ENCODE measurements around the gene UCHL3. TPM values are rescaled to one million over a fixed set of nuclear protein-coding genes. Genes with fewer than 3 reads are reported as not detected.

Gene UCHL3
- polyA plus RNA-seq, 1 donor (not counting 4 experiments of a cell fraction or from before 2014, with no cell fraction given), result 134 TPM

DNA sequence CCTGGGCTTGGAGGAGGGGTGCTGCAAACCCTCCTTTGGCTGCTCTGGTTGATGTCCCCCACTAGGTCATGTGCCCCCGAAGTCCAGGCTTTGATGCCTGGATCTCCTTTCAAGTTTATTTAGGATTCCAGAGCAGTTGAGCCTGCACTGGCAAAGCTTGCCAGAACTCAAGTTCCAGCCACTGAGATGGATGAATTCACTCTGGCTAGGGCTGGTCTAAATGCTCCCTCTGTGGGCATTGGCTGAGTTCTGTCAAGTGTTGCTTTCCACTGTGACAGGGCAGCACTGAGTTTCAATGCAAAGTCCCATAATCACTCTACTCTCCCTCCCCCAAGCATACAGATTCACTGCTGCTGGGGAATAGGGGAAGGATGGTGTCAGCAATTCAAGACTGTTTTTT, 68.7 kb downstream of the UCHL3 start:
- no peaks in the 10 kb centered on the region for H3K4me1 ChIP-seq (ENCODE audit: control insufficient read depth, extremely low read depth, insufficient read depth, low read length)
- H3K9me3 ChIP-seq (ENCODE audit: control insufficient read depth, low read depth, low read length), result no peaks in the 10 kb centered on the region
- no peak overlapping the region for H2AFZ ChIP-seq (ENCODE audit: control insufficient read depth, low read length)
- FAIRE-seq, result no peak
- no peak overlapping the region for H3K27ac ChIP-seq (ENCODE audit: control insufficient read depth, insufficient read depth, low read length)
- no peak overlapping the region for H3K9ac ChIP-seq (ENCODE audit: control insufficient read depth, extremely low read depth, insufficient read depth, low read length)
- DNase-seq (ENCODE audit: low read depth, low spot score), result no peak
- no peak overlapping the region for H3K4me2 ChIP-seq (ENCODE audit: control insufficient read depth, extremely low read depth, insufficient read depth, low read depth, low read length)
- no peak for TF ChIP-seq EZH2 (IDR thresholded peaks at IDR 0.05; ENCODE audit: low read length)
- TF ChIP-seq, protein P1, sequence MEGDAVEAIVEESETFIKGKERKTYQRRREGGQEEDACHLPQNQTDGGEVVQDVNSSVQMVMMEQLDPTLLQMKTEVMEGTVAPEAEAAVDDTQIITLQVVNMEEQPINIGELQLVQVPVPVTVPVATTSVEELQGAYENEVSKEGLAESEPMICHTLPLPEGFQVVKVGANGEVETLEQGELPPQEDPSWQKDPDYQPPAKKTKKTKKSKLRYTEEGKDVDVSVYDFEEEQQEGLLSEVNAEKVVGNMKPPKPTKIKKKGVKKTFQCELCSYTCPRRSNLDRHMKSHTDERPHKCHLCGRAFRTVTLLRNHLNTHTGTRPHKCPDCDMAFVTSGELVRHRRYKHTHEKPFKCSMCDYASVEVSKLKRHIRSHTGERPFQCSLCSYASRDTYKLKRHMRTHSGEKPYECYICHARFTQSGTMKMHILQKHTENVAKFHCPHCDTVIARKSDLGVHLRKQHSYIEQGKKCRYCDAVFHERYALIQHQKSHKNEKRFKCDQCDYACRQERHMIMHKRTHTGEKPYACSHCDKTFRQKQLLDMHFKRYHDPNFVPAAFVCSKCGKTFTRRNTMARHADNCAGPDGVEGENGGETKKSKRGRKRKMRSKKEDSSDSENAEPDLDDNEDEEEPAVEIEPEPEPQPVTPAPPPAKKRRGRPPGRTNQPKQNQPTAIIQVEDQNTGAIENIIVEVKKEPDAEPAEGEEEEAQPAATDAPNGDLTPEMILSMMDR (optimal IDR thresholded peaks at IDR 0.05 in 1 of 3, IDR thresholded peaks at IDR 0.05 in 1 of 3, conservative IDR thresholded peaks at IDR 0.05 in 1 of 3; ENCODE audit: extremely low read depth in 1 of 3, insufficient read depth in 2 of 3, low read length in 3 of 3), result no peak
- no peaks in the 10 kb centered on the region for H4K20me1 ChIP-seq (ENCODE audit: control insufficient read depth, extremely low read depth, insufficient read depth, low read length)
- dilution Hi-C loops (cut with MboI; ENCODE audit: extremely low pct_ligation_motif_present, low sequenced_read_pairs), result no loop called here
- no peaks in the 10 kb centered on the region for H3K9me1 ChIP-seq (ENCODE audit: control insufficient read depth, extremely low read depth, insufficient read depth, low read length)
- no peak overlapping the region for H3K4me3 ChIP-seq (ENCODE audit: control insufficient read depth in 2 of 3, extremely low read depth in 1 of 3, insufficient read depth in 2 of 3, low read depth in 1 of 3, low read length in 3 of 3)
- H3K36me3 ChIP-seq (ENCODE audit: control insufficient read depth in 2 of 2, extremely low read depth in 1 of 2, insufficient read depth in 2 of 2, low read length in 2 of 2), result no peaks in the 10 kb centered on the region
- no peaks in the 10 kb centered on the region for H3K79me2 ChIP-seq (ENCODE audit: control insufficient read depth, insufficient read depth, low read length)
- H3K27me3 ChIP-seq (ENCODE audit: control insufficient read depth, extremely low read depth, insufficient read depth, low read length), result no peaks in the 10 kb centered on the region

DNA sequence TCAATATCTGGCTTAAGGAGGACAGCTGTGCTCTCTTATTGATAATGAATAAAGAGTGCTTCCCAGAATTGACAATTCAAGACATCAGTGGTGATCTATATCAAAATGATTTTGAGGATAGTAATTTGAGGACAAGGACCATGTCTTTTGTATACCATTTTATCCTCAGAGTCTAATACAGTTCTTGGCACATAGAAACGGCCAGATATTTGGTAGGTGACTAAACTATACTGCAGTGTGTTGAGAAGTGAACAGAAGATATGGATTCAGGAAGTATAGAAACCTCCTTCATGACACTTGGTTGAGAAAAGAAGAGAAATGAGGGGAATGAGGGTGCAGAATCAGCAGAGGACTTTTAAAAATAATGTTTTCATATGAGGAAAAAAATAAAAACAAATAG, 70.4 kb downstream of the UCHL3 start:
- Histone ChIP-seq H3K9me1 (ENCODE audit: control insufficient read depth, extremely low read depth, insufficient read depth, low read length) (no peaks in the 10 kb centered on the region), H4K20me1 (ENCODE audit: control insufficient read depth, extremely low read depth, insufficient read depth, low read length) (no peaks in the 10 kb centered on the region), H3K79me2 (ENCODE audit: control insufficient read depth, insufficient read depth, low read length) (no peaks in the 10 kb centered on the region), H3K9ac (ENCODE audit: control insufficient read depth, extremely low read depth, insufficient read depth, low read length) (no peak overlapping the region), H3K9me3 (ENCODE audit: control insufficient read depth, low read depth, low read length) (no peaks in the 10 kb centered on the region), H3K27ac (ENCODE audit: control insufficient read depth, insufficient read depth, low read length) (no peak overlapping the region), H3K4me1 (ENCODE audit: control insufficient read depth, extremely low read depth, insufficient read depth, low read length) (no peaks in the 10 kb centered on the region), H3K27me3 (ENCODE audit: control insufficient read depth, extremely low read depth, insufficient read depth, low read length) (no peaks in the 10 kb centered on the region), H3K4me3 (ENCODE audit: control insufficient read depth in 2 of 3, extremely low read depth in 1 of 3, insufficient read depth in 2 of 3, low read depth in 1 of 3, low read length in 3 of 3) (no peak overlapping the region), H3K4me2 (ENCODE audit: control insufficient read depth, extremely low read depth, insufficient read depth, low read depth, low read length) (no peak overlapping the region), H3K36me3 (ENCODE audit: control insufficient read depth in 2 of 2, extremely low read depth in 1 of 2, insufficient read depth in 2 of 2, low read length in 2 of 2) (no peaks in the 10 kb centered on the region), H2AFZ (ENCODE audit: control insufficient read depth, low read length) (no peak overlapping the region)
- dilution Hi-C loops (cut with MboI; ENCODE audit: extremely low pct_ligation_motif_present, low sequenced_read_pairs), result no loop called here
- no peak for TF ChIP-seq EZH2 (IDR thresholded peaks at IDR 0.05; ENCODE audit: low read length)
- TF ChIP-seq, protein P1 (optimal IDR thresholded peaks at IDR 0.05 in 1 of 3, IDR thresholded peaks at IDR 0.05 in 1 of 3, conservative IDR thresholded peaks at IDR 0.05 in 1 of 3; ENCODE audit: extremely low read depth in 1 of 3, insufficient read depth in 2 of 3, low read length in 3 of 3), result no peak
- no peak for DNase-seq (ENCODE audit: low read depth, low spot score)
- no peak for FAIRE-seq

Measured in keratinocyte (primary cell).